22Rv1 (cell line): ENCODE measurements around the gene HDAC2.

Experiments
- ZFX ChIP-seq: fragments of 450-650 bp; IDR thresholded peaks from 2 replicates; pipeline ENCODE4 v1.6.1; 2017; ENCODE audit warnings: antibody characterized with exemption, borderline replicate concordance
- TF ChIP-seq, protein P1 (sequence below): fragments of 450-650 bp; IDR thresholded peaks from 2 replicates; pipeline ENCODE4 v1.5.1; 2017; ENCODE audit warnings: mild to moderate bottlenecking

DNA sequence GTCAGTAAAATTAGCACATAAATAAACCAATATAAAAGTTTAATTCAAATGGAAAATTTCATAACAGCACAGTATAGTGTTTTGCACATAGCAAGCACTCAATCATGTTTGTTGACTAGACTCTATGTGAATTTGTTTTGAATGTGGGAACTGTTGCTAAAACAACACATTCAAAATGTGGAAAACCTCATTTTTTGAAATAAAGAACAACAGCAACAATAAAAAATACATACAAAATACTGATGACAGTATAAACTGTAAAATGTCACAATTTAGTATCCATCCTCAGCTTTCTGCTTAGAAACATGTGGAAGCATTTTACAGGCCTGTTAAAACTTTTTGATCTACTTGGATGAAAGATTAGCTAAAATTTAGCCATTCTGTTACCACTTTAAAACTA, 47.4 kb downstream of the HDAC2 start:
- TF ChIP-seq, protein P1, sequence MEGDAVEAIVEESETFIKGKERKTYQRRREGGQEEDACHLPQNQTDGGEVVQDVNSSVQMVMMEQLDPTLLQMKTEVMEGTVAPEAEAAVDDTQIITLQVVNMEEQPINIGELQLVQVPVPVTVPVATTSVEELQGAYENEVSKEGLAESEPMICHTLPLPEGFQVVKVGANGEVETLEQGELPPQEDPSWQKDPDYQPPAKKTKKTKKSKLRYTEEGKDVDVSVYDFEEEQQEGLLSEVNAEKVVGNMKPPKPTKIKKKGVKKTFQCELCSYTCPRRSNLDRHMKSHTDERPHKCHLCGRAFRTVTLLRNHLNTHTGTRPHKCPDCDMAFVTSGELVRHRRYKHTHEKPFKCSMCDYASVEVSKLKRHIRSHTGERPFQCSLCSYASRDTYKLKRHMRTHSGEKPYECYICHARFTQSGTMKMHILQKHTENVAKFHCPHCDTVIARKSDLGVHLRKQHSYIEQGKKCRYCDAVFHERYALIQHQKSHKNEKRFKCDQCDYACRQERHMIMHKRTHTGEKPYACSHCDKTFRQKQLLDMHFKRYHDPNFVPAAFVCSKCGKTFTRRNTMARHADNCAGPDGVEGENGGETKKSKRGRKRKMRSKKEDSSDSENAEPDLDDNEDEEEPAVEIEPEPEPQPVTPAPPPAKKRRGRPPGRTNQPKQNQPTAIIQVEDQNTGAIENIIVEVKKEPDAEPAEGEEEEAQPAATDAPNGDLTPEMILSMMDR, result no peak
- no peak for TF ChIP-seq ZFX
